Superior temporal gyrus (tissue), 1 donor: ENCODE measurements around the gene PTPRM.
"Not testable (repeated sequence)": the region's sequence is repeated elsewhere in the genome, so short reads cannot be mapped to it uniquely, and the experiment has no call there.

Experiments used
- DNase-seq: peaks from one replicate; pipeline ENCODE4 v3.0.0-alpha.2; 2016; ENCODE audit errors: extremely low spot score

Gene PTPRM

DNA sequence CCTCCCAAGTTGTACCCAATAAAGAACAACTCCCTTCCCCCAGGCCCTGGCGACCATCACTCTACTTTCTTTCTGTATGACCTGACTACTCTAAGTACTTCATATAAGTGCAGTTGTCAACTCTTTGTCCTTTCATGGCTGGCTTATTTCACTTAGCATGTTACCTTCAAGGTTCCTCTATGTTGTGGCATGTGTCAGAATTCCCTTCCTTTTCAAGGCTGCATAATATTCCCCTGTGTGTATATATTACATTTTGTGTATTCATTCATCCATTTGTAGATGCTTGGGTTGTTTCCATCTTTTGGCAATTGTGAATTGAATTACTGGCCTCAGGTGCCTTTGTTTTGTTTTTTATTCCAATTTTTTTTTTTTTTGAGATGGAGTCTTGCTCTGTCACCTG, 860.2 kb downstream of the PTPRM start:
- no peak for DNase-seq

DNA sequence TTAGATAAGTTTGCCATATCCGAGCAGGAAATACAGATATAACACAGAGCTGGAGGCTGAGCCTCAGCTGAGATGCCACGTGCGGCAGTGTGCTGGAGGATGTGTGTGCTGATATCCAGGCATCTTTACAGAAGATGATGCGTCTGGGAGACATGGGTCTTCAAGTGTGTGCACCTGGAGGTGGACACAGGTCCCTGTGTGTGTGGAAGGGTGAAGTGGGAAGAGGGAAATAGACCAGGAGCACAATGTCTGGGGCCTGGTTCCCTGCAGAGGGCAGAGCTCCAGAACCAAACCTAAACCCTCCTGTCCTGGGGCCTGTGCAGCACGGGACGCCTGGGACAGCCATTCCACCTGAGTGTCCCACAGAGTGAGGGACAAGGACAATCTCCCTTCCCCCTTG, 861.8 kb downstream of the PTPRM start:
- DNase-seq, result no peak

DNA sequence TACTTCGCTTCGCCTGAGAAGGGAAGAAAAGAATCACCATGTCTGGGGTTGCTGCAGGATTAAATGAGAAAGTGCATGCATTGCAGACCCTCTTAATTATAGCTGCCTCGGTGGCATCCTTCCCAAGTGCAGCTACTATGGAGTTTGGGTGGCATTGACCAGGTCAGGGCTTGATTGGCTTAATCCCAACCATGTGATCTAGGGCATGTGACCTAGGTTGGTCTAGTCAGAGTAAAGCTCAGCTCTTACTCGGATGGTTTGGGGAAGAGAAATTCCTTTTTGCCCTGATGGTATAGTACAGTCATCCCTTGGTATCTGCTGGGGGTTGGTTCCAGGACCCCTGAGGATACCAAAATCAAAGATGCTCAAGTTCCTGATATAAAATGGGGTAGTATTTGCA, 863.9 kb downstream of the PTPRM start:
- DNase-seq, result no peak

DNA sequence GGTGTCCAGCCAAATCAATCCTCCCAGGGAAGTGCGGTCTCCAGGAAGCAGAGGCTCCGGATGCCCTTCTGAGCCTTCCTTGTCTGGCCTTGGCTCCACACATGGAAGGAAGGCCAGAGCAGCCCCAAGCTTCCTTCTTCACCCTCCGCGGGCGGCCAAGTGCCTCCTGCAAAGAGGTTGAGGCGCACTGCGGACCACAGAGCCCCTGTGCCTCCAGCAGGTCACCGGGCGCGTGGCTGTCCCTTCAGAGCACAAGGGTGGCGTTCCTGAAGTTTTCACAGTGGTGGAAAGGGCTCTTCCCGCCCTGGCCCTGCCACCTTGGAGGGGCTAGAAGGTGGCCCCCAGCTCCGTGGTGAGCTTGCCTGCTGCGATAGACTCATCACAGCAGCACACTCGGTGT, 866.2 kb downstream of the PTPRM start:
- no peak for DNase-seq

DNA sequence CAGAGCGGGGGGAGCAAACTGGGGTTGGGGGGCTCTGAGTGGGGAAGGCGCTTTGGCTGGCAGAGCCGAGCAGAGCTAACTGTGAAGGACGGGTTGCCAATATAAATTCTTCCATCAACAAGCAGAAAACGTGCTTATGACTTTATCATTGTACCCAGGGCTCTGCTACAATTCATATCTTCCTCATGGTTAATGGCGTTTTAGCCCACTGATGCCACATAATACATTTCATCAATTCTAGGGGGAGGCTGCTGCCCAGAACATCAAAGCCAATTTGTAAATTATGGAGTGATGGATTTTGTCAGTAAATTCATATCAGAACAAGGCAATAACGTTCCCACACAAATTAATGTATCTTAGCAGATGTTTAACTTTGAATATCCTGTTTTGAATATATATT, 866.7 kb downstream of the PTPRM start:
- DNase-seq, result no peak

DNA sequence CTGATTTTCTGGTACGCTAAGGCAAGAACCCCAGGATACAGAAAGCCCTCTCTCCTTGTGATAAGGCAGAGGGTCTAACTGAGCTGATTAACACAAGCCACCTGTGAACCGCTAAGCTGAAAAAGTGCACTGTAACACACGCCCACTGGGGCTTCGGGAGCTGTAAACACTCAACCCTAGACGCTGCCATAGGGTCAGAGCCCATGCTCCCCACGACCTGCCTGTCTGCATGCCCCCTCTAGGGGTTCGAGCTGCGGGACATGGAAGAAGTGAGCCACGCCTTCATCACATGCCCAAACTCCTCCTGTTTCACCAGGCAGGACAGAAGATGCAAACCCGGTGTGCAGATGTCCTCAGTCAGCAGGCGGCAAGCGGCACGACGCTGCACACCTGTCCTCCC, 868.3 kb downstream of the PTPRM start:
- DNase-seq, result no peak

DNA sequence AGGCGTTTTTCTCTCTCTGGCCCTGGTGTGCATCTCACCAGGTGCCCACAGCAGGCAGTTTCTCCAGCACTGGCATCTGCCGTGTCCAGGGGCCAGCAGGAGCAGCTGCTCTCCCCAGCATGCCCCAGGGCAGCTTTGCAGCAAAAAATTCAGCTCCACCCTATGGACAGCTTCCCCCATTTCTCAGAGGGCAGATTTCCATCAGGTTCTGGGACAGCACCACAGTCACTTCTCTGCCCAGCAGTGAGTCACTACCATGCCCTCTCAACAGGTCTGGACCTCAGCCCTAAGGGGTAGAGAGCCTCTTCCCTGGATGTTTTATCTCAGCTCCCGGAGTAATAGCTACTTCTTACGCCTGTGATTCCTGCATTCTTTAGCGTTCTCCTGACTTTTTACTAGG, 871.9 kb downstream of the PTPRM start:
- no peak for DNase-seq

DNA sequence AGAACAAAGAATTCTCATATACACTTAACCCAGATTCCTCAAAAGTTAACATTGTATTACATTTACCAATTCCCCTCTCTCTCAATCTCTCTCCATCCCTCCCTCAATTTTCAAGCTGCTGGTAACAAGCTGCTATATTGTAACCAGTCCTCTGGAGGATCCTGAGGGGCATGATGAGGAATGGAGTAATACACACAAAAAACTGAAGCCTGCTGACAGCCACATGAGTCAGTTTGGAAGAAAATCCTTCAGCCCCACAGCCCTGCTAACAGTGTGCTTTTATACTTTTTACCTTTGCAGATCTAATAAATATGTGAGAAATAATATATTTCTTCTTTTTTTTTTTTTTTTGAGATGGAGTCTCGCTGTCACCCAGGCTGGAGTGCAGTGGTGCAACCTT, 876.4 kb downstream of the PTPRM start:
- no peak for DNase-seq

DNA sequence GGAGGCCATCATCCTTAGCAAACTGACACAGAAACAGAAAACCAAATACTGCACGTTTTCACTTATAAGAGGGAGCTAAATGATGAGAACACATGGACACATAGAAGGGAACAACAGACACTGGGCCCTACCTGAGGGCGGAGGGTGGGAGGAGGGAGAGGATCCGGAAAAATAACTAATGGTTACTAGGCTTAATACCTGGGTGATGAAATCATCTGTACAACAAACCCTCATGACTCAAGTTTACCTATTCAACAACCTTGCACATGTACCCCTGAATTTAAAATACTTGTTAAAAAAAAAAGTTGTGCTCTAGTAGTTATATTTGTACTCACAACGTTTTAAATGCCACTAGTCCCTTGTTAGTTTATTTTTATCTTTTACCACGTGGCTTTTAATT, 879.8 kb downstream of the PTPRM start:
- DNase-seq, result not testable (repeated sequence)

DNA sequence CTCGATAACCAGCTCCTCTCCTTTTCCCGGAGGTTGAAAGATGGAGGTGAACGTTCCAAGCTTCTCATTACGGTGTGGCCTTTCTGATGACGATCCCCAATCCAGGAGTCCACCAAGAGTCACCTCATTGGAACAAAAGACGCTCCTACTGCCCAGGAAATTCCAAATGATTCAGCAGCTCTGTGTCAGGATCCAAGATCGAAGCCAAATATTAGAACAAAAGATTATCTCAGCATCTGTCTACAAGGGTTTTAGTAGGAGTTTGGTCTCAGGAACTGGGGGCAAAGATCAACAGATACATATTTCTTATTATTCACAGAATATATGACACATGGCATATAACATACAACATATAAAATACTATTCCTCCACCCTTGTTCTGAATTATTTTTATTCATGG, 881.0 kb downstream of the PTPRM start:
- DNase-seq, result no peak

DNA sequence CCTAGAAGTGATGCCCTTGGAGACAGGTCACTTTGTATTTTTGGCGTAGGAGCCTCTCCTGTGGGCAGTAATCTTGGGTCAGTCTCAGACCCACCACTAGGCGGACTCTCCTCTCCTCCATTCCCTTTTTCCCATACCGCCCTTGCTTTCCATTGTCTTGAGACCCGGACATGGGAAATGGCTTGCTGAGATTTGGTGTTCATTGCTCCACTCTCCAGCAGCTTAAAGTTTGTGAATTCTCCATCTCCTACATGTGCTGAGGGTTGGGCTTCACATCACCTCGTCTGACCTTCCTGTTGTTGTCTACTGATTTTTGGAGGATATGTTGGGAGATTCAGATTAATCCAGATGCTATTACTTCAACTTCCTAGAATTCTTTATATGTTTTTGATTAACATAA, 882.9 kb downstream of the PTPRM start:
- DNase-seq, result no peak

DNA sequence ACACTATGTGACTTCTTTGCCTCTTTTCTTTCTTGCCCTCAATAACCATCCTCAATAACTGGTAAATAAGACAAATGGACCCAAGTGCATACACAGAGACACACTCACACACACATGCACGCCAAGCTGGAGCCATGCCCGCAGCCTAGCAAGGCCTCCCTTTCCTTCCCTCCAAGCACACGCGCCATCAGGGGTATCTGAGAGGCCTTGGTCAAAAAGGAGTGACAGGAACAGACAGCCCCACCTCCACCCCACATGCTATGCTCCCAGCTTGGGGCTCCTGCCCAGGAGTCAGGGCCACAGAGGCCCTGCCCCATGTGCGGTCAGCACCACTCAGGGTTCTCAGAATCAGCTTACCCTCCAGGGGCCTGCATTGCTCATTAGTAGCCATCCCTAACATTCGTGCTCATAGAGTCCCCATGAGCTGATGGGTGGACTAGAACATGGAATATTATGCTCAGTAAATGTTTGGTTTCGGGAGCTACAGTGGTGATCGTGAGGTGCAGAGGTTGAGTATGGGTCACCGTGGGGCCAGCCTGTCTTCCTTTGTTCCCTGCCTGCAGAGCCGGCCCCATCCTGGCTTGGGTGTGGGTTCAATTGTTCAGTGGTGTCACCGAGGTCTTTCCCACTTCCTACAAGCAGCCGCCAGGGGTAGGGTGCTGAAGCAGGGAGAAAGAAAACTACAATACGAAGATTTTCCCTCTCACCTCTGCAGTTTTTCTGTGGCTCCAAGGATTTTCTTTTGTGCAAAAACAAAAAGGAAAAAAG, 884.0 kb downstream of the PTPRM start:
- no peak for DNase-seq

DNA sequence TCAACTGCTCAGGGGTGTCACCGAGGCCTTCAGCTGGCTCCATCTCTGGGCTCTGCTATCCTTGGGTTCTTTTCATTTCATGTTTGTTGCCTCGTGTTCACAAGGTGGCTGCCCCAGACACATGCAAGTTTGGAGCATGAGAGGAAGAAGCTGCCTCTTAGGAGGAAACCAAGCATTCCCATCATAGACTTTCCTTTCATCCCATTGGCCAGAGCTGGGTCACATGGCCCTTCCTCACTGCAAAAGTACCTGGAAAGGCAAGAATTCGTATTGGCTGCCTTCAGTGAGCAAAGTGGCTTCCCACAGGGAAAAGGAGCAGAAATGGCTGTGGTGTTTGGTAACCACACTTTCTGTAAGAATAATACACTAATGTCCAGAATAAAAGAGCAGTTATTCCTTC, 886.4 kb downstream of the PTPRM start:
- no peak for DNase-seq

DNA sequence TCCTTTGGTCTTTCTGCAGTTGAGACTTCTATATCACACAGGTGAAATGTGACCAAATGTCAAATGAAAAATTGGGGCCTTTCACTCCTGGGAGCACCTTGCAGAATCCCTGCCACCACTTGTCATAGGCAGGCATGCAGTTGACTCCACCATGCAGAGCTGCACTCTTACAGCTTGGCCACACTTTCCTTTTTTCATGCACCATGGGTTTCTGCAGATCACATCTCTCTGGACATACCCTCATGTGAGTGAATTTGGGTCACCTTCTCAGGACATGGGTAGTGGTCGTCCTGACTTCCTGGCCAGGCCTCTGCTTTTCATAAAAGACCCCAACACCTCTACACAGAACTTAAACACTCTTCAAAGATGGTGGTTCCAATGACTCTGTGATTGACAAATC, 887.0 kb downstream of the PTPRM start:
- no peak for DNase-seq

DNA sequence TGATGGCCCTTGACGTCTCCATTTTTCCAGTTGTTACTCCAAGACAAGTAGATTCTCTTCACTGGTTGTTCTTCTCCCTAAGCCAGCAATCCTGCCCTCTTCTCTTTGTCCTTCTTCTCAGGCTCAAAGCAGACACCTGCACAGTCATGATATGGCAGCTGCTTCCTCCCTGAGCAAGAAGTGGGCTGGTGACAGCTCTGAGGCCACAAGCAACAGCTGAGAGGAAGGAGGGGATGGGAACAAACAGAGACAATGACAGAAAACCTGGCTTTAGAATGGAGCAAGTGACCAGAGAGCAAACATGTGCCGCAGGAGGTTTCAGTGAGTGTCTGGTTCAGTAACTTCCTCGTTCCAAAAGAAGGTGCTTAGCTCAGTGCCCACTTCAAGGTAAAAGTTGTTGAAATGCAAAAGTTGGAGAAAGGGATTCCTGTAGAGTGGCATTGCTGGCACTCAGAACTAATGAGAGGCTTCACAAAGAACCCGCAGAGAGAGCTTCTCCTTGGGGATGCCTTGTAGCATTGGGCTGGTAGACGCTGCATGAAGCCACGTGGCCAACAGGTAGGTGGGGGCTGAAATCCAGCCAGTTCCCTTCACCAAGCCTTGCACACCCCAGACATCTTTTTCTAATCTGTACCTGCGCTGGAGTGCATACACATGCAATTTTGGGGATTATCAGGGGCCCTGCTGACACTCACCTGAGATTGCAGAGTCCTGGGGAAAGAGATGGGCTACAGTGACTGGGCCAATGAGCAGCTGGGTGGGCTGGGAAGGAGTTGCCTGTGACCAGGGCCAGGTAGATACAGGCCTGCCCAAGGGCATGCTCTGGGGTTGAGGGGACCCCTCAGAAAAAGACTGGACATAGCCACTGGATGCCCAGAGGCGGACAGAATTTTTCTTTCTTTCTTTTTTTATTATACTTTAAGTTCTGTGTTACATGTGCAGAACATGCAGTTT, 888.8 kb downstream of the PTPRM start:
- DNase-seq, result no peak
